ENCODE measurements around the gene HMGN4. TPM values are rescaled to one million over a fixed set of nuclear protein-coding genes. Genes with fewer than 3 reads are reported as not detected.

Gene HMGN4
- total and polyA plus RNA-seq, 2 of the 8 experiments (the other 6 are each of a cell fraction or from before 2014, with no cell fraction given), result 23.4 to 66.4 TPM

DNA sequence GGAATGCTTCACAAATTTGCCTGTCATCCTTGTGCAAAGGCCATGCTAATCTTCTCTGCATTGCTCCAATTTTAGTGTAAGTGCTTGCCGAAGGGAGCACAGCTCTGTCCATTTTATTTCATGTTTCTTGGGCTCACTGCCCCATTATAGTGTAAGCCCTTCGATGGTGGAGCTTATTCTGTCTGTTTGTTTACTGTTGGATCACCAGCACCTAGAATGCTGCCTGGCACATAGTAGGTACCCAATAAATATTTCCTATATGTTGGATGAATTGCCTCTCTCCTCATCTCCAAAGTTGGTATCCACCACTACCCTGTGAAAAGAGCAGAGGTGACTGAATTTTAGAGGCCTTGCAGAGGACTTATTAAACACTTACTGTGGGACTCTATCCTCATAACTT is 18.8 kb upstream of the HMGN4 start:
- peaks cover 0 to 3% (median 2%) of the 10 kb centered on the region in 4 experiments; a peak in 2 of 7 replicates for H3K4me1 ChIP-seq (replicated peaks in 1 of 4; ENCODE audit: control insufficient read depth in 3 of 4, insufficient read depth in 4 of 4, low read length in 3 of 4)
- no peak overlapping the region for H3K23ac ChIP-seq (ENCODE audit: insufficient read length)
- no peak overlapping the region for H4K8ac ChIP-seq (ENCODE audit: extremely low read depth, insufficient read depth, low read length)
- no peak overlapping the region for H2BK15ac ChIP-seq (ENCODE audit: low read length)
- peaks cover 3% of the 10 kb centered on the region; the same call in 1 of the 2 replicates for H3K23me2 ChIP-seq (ENCODE audit: low read depth, low read length)
- H3K36me3 ChIP-seq (ENCODE audit: control insufficient read depth in 2 of 4, insufficient read depth in 4 of 4, low read length in 3 of 4), result no peaks in the 10 kb centered on the region
- H4K5ac ChIP-seq (ENCODE audit: insufficient read length, low read depth, low read length), result no peak overlapping the region
- no peak overlapping the region for H3K4ac ChIP-seq (replicated peaks; ENCODE audit: insufficient read length, low read depth, low read length)
- FAIRE-seq, result no peak
- H2BK120ac ChIP-seq (replicated peaks; ENCODE audit: low read depth, low read length), result no peak overlapping the region
- H2BK12ac ChIP-seq (ENCODE audit: low read depth, low read length), result peak overlapping the region; percentile 33; the same call in 1 of the 2 replicates
- no peak overlapping the region for H2BK5ac ChIP-seq (ENCODE audit: low read depth, low read length)
- H3K27ac ChIP-seq (ENCODE audit: low read depth, low read length), result no peak overlapping the region
- H4K20me1 ChIP-seq (replicated peaks in 1 of 2; ENCODE audit: control insufficient read depth in 1 of 2, insufficient read depth in 2 of 2, low read length in 2 of 2), result no peaks in the 10 kb centered on the region
- no peaks in the 10 kb centered on the region for H3K27me3 ChIP-seq (replicated peaks in 1 of 4; ENCODE audit: control insufficient read depth in 3 of 4, extremely low read depth in 1 of 4, insufficient read depth in 3 of 4, low read length in 3 of 4)
- H3K79me1 ChIP-seq (ENCODE audit: low read depth, low read length), result no peaks in the 10 kb centered on the region
- H2AFZ ChIP-seq (ENCODE audit: low read length), result no peak overlapping the region
- no peak for DNase-seq (ENCODE audit: low read depth in 1 of 2, low spot score in 2 of 2)
- H3K79me2 ChIP-seq (ENCODE audit: control insufficient read depth in 1 of 2, insufficient read depth in 2 of 2, low read length in 2 of 2), result peaks cover 0 to 9% of the 10 kb centered on the region in 2 experiments; a peak in 2 of 4 replicates
- H3K14ac ChIP-seq (ENCODE audit: insufficient read length), result no peak overlapping the region
- no peak overlapping the region for H3K9ac ChIP-seq (replicated peaks in 1 of 4; ENCODE audit: extremely low read depth in 1 of 4, low read depth in 3 of 4, low read length in 3 of 4)
- CTCF ChIA-PET (ENCODE audit: partially characterized antibody), result interaction anchor here (1.0 kb wide), 1 partner anchor 99 kb away, joined by 6 read pairs; no protein-coding TSS in a partner anchor
- H3K18ac ChIP-seq (ENCODE audit: extremely low read depth, low read length), result no peak overlapping the region
- no peak overlapping the region for H4K91ac ChIP-seq (replicated peaks; ENCODE audit: insufficient read length, low read length)
- H3K9me3 ChIP-seq (ENCODE audit: insufficient read depth in 2 of 2, low read depth in 1 of 2, low read length in 1 of 2), result no peaks in the 10 kb centered on the region
- WGBS, 2 experiments (ENCODE audit: extremely low coverage in 1 of 2, insufficient coverage in 1 of 2, insufficient read length in 1 of 2, insufficient replicate concordance in 2 of 2, low coverage in 1 of 2, low lambda C conversion rate in 2 of 2, missing lambda C conversion rate in 1 of 2), result 94% methylated on average over 2 of the region's 2 CpGs; no CpG with 5 or more reads in 1 of the 2 experiments
- H2BK20ac ChIP-seq (ENCODE audit: low read length), result no peak overlapping the region
- H3K4me3 ChIP-seq (ENCODE audit: extremely low read depth in 1 of 4, insufficient read depth in 2 of 4, low read depth in 3 of 4, low read length in 4 of 4), result no peak overlapping the region
- 0 out of 2 replicates have a peak overlapping the region, but pooled peaks have one; percentile 26 for H2AK5ac ChIP-seq (ENCODE audit: low read depth, low read length)
- H3K4me2 ChIP-seq (ENCODE audit: insufficient read depth in 1 of 2, low read depth in 2 of 2, low read length in 2 of 2), result no peak overlapping the region
- H3K56ac ChIP-seq (replicated peaks; ENCODE audit: insufficient read length, low read depth, low read length), result no peak overlapping the region
- POLR2A ChIA-PET (ENCODE audit: partially characterized antibody), result interaction anchor here (0.9 to 1.7 kb wide), 3 partner anchors 14 to 43 kb away, joined by 3 to 5 read pairs (median 3); no protein-coding TSS in a partner anchor
- no peak for TF ChIP-seq YY1 (IDR thresholded peaks at IDR 0.05; ENCODE audit: low read depth, low read length)
- TF ChIP-seq POU5F1 (IDR thresholded peaks at IDR 0.05; ENCODE audit: low read depth, low read length), result no peak
- no peak for TF ChIP-seq RAD21 (IDR thresholded peaks at IDR 0.05 in 1 of 2, conservative IDR thresholded peaks at IDR 0.05 in 1 of 2; ENCODE audit: low read depth in 2 of 2, low read length in 2 of 2)
